H9 (cell line): ENCODE measurements around the gene ANK3. TPM values are rescaled to one million over a fixed set of nuclear protein-coding genes. Genes with fewer than 3 reads are reported as not detected.

ENCODE experiments used
- DNase-seq: peaks from one replicate; pipeline ENCODE4 v3.0.0-alpha.2; 2017
- H2AFZ ChIP-seq: one replicate; pipeline ENCODE4 v1.6.1; 2013; ENCODE audit warnings: mild to moderate bottlenecking, low read length, control low read depth, moderate library complexity
- H2AK5ac ChIP-seq: 2 replicates; pipeline ENCODE4 v1.6.1; 2013; ENCODE audit warnings: low read length, control low read depth, mixed read lengths; ENCODE audit not compliant: insufficient read length
- H2BK120ac ChIP-seq: one replicate; pipeline ENCODE4 v1.6.1; 2013; ENCODE audit warnings: low read depth, mild to moderate bottlenecking, low read length, control low read depth, inconsistent platforms; ENCODE audit not compliant: poor library complexity, severe bottlenecking
- H2BK12ac ChIP-seq: 2 replicates; pipeline ENCODE4 v1.6.1; 2013; ENCODE audit warnings: low read length, control low read depth, mixed read lengths, low read depth; ENCODE audit not compliant: insufficient read length
- H2BK15ac ChIP-seq: 2 replicates; pipeline ENCODE4 v1.6.1; 2013; ENCODE audit warnings: low read depth, low read length, control low read depth
- H2BK20ac ChIP-seq: one replicate; pipeline ENCODE4 v1.6.1; 2013; ENCODE audit warnings: low read depth, mild to moderate bottlenecking, low read length, control low read depth, inconsistent platforms; ENCODE audit not compliant: poor library complexity, severe bottlenecking
- H2BK5ac ChIP-seq: 2 replicates; pipeline ENCODE4 v1.6.1; 2013; ENCODE audit warnings: low read length, control low read depth, mixed read lengths; ENCODE audit not compliant: insufficient read length
- H3K14ac ChIP-seq: 2 replicates; pipeline ENCODE4 v1.6.1; 2013; ENCODE audit warnings: low read length, control low read depth; ENCODE audit not compliant: insufficient read depth
- H3K18ac ChIP-seq: 2 replicates; pipeline ENCODE4 v1.6.1; 2013; ENCODE audit warnings: low read depth, mild to moderate bottlenecking, mixed read lengths, low read length, control low read depth; ENCODE audit not compliant: insufficient read length
- H3K23ac ChIP-seq: 2 replicates; pipeline ENCODE4 v1.6.1; 2013; ENCODE audit warnings: low read length, control low read depth, mixed read lengths, low read depth; ENCODE audit not compliant: insufficient read length
- H3K23me2 ChIP-seq: 2 replicates; pipeline ENCODE4 v1.6.1; 2013; ENCODE audit warnings: low read depth, mild to moderate bottlenecking, mixed read lengths, low read length, control low read depth; ENCODE audit not compliant: insufficient read length, poor library complexity, severe bottlenecking
- H3K27ac ChIP-seq: 2 replicates; pipeline ENCODE4 v1.5.1; 2013; ENCODE audit warnings: low read length, control low read depth, mixed read lengths, low read depth; ENCODE audit not compliant: insufficient read length
- H3K27me3 ChIP-seq: 2 replicates; pipeline ENCODE4 v1.6.1; 2013; ENCODE audit warnings: low read length, control low read depth, inconsistent platforms; ENCODE audit not compliant: insufficient read depth
- H3K4ac ChIP-seq: 2 replicates; pipeline ENCODE4 v1.6.1; 2013; ENCODE audit warnings: low read depth, mild to moderate bottlenecking, control low read depth, inconsistent platforms, low read length, moderate library complexity
- H3K4me1 ChIP-seq: 2 replicates; pipeline ENCODE4 v1.6.1; 2013; ENCODE audit warnings: low read length, control low read depth, inconsistent platforms; ENCODE audit not compliant: insufficient read depth
- H3K4me2 ChIP-seq: 2 replicates; pipeline ENCODE4 v1.6.1; 2013; ENCODE audit warnings: low read length, control low read depth, mixed read lengths; ENCODE audit not compliant: insufficient read length, insufficient read depth
- H3K56ac ChIP-seq: 2 replicates; pipeline ENCODE4 v1.6.1; 2013; ENCODE audit warnings: low read depth, mild to moderate bottlenecking, mixed read lengths, low read length, control low read depth; ENCODE audit not compliant: insufficient read length
- H3K79me1 ChIP-seq: 2 replicates; pipeline ENCODE4 v1.6.1; 2013; ENCODE audit warnings: low read depth, mild to moderate bottlenecking, moderate library complexity, low read length, control low read depth, inconsistent platforms; ENCODE audit not compliant: insufficient read depth, poor library complexity, severe bottlenecking
- H3K79me2 ChIP-seq: 2 replicates; pipeline ENCODE4 v1.6.1; 2013; ENCODE audit warnings: low read length, control low read depth, inconsistent platforms; ENCODE audit not compliant: insufficient read depth
- H3K9ac ChIP-seq: 2 replicates; pipeline ENCODE4 v1.6.1; 2013; ENCODE audit warnings: low read length, control low read depth, mixed read lengths; ENCODE audit not compliant: insufficient read length; ENCODE audit errors: extremely low read depth
- H3K9me3 ChIP-seq: one replicate; pipeline ENCODE4 v1.6.1; 2013; ENCODE audit warnings: low read depth, low read length, inconsistent platforms; ENCODE audit not compliant: control insufficient read depth
- H3T11ph ChIP-seq: one replicate; pipeline ENCODE4 v1.6.1; 2013; ENCODE audit warnings: mild to moderate bottlenecking, low read length, control low read depth, inconsistent platforms
- H4K20me1 ChIP-seq: one replicate; pipeline ENCODE4 v1.6.1; 2013; ENCODE audit not compliant: control insufficient read depth, insufficient read length, insufficient read depth
- H4K5ac ChIP-seq: 2 replicates; pipeline ENCODE4 v1.6.1; 2013; ENCODE audit warnings: low read depth, mild to moderate bottlenecking, mixed read lengths, low read length, control low read depth; ENCODE audit not compliant: insufficient read length
- H4K8ac ChIP-seq: replicated peaks from 2 replicates; pipeline ENCODE4 v1.6.1; 2013; ENCODE audit warnings: low read length, control low read depth, mixed read lengths, low read depth; ENCODE audit not compliant: insufficient read length
- H4K91ac ChIP-seq: 2 replicates; pipeline ENCODE4 v1.6.1; 2013; ENCODE audit warnings: low read depth, mild to moderate bottlenecking, moderate library complexity, mixed read lengths, low read length, control low read depth; ENCODE audit not compliant: insufficient read length
- H3K27ac Mint-ChIP-seq, 3 experiments: 2 replicates in 2 of 3; 3 replicates in 1 of 3; pipeline ENCODE4 v1.8.0; 2020 to 2021; ENCODE audit warnings: mixed read lengths in 3 of 3, mild to moderate bottlenecking in 1 of 3, moderate library complexity in 1 of 3
- H3K27me3 Mint-ChIP-seq: 2 replicates; pipeline ENCODE4 v1.8.0; 2021; ENCODE audit warnings: low read depth, mild to moderate bottlenecking, moderate library complexity, mixed read lengths
- H3K36me3 Mint-ChIP-seq, 3 experiments: 2 replicates in 2 of 3; 3 replicates in 1 of 3; pipeline ENCODE4 v1.8.0; 2020 to 2021; ENCODE audit warnings: low read depth in 3 of 3, mixed read lengths in 3 of 3; ENCODE audit not compliant: insufficient read depth in 1 of 3
- H3K4me1 Mint-ChIP-seq, 2 experiments: 2 replicates each; pipeline ENCODE4 v1.8.0; 2020; ENCODE audit warnings: mixed read lengths in 2 of 2
- H3K4me3 Mint-ChIP-seq, 2 experiments: 2 replicates in 1 of 2; 3 replicates in 1 of 2; pipeline ENCODE4 v1.8.0; 2020 to 2021; ENCODE audit warnings: mild to moderate bottlenecking in 2 of 2, mixed read lengths in 2 of 2, moderate library complexity in 1 of 2
- H3K9me3 Mint-ChIP-seq, 2 experiments: 2 replicates in 1 of 2; 3 replicates in 1 of 2; pipeline ENCODE4 v1.8.0; 2020; ENCODE audit warnings: mild to moderate bottlenecking in 2 of 2, mixed read lengths in 2 of 2, moderate library complexity in 1 of 2
- CTCF ChIP-seq: fragments of 200-600 bp; sonication (generic); conservative IDR thresholded peaks from 3 replicates; pipeline ENCODE4 v1.8.0; 2021; ENCODE audit warnings: antibody characterized with exemption, mild to moderate bottlenecking
- WGBS: extraction: QIAGEN DNeasy Blood & Tissue Kit; methylation state at CpG from one replicate; pipeline ENCODE4 v1.1.7; 2013; ENCODE audit warnings: missing lambda C conversion rate, low lambda C conversion rate, mixed read lengths; ENCODE audit not compliant: insufficient read length; ENCODE audit errors: extremely low coverage; 5-methylcytosine and 5-hydroxymethylcytosine counted together
- long read RNA-seq: library from polyadenylated mRNA; unstranded; transcript quantifications from one replicate; pipeline ENCODE4 v2.0.0, GENCODE V29; 2020
- total RNA-seq: library from RNA; stranded (reverse); gene quantifications from 2 replicates; pipeline ENCODE4 v1.2.1, GENCODE V29; 2021

The ANK3 gene
- total RNA-seq = 56.0 and 59.6 TPM in 2 replicates
- long read RNA-seq, transcript ANK3-202 (21 exons, 3,811 nt) = major isoform, 16 of 116 reads
- long read RNA-seq, partial matches to known transcripts = 37 of 116 reads
- long read RNA-seq, other reads (novel, unspliced or antisense) = 63 of 116 reads

GRCh38 chr10:60389413-60390025, at the start of gene ANK3:
Gene ANK3, minus strand, starts transcription at chr10:60389875. Its CDS starts 337 bp downstream, at chr10:60389538.
- peaks cover 29 to 39% of the 10 kb centered on the region in 2 experiments for H3K4me1 Mint-ChIP-seq
- Histone ChIP-seq H3K23ac (no peak within 1 kb of the TSS), H3K4me1 (peaks cover 10% of the 10 kb centered on the region), H2AK5ac (no peak within 1 kb of the TSS), H4K20me1 (no peaks in the 10 kb centered on the region), H3K4ac (no peak within 1 kb of the TSS), H3K79me1 (no peaks in the 10 kb centered on the region), H2BK15ac (no peak within 1 kb of the TSS), H2BK5ac (no peak within 1 kb of the TSS), H3K9me3 (no peaks in the 10 kb centered on the region), H3K9ac (no peak within 1 kb of the TSS), H3K27ac (no peak within 1 kb of the TSS), H2BK120ac (no peak within 1 kb of the TSS), H2BK20ac (no peak within 1 kb of the TSS), H4K5ac (no peak within 1 kb of the TSS), H3K18ac (no peak within 1 kb of the TSS), H3T11ph (no peak within 1 kb of the TSS), H3K23me2 (no peaks in the 10 kb centered on the region), H2AFZ (no peak within 1 kb of the TSS), H4K91ac (no peak within 1 kb of the TSS), H2BK12ac (no peak within 1 kb of the TSS), H3K27me3 (no peaks in the 10 kb centered on the region; the same call in 1 of the 2 replicates), H3K4me2 (no peak within 1 kb of the TSS), H3K56ac (no peak within 1 kb of the TSS), H3K14ac (no peak within 1 kb of the TSS), H3K79me2 (no peaks in the 10 kb centered on the region), H4K8ac (no peak within 1 kb of the TSS)
- DNase-seq = no peak
- peak within 1 kb of the TSS in 1 of 2 experiments; percentile 5; a peak in 2 of 5 replicates for H3K4me3 Mint-ChIP-seq
- no CpG with 5 or more reads among the region's 10 CpGs for WGBS
- no peak for TF ChIP-seq CTCF
- no peaks in the 10 kb centered on the region for H3K36me3 Mint-ChIP-seq
- H3K9me3 Mint-ChIP-seq = no peaks in the 10 kb centered on the region
- H3K27me3 Mint-ChIP-seq = no peaks in the 10 kb centered on the region; the same call in 1 of the 2 replicates
- peak within 1 kb of the TSS in 2 of 3 experiments; percentile 72 to 84; a peak in 5 of 7 replicates for H3K27ac Mint-ChIP-seq
